Gastroesophageal sphincter (tissue), 3 donors: ENCODE results near the gene TOLLIP.

Source experiments
- CTCF ChIP-seq, 4 experiments: fragments of 200-600 bp in 2 of 4; fragments of 450-650 bp in 2 of 4; sonication (generic) in 1 of 4; IDR thresholded peaks; one replicate each; pipeline ENCODE4 v1.5.1; 2017 to 2019; ENCODE audit warnings: antibody characterized with exemption in 4 of 4, mild to moderate bottlenecking in 2 of 4, moderate library complexity in 2 of 4
- POLR2A ChIP-seq, 2 donors: fragments of 450-650 bp; IDR thresholded peaks; one replicate each; pipeline ENCODE4 v1.6.1; 2017; ENCODE audit warnings: antibody characterized with exemption in 2 of 2, mild to moderate bottlenecking in 2 of 2, moderate library complexity in 1 of 2

GRCh38 chr11:1292644-1293618 lies 16.5 kb downstream of the TOLLIP start:
- TF ChIP-seq CTCF (IDR thresholded peaks at IDR 0.05) = no peak
- TF ChIP-seq POLR2A (IDR thresholded peaks at IDR 0.05) = no peak
